NCI-H82 (cell line): ENCODE measurements around the gene POLR1A.

Source experiments
- DNase-seq: peaks from one replicate; lab custom pipeline; 2025; lab: John Stamatoyannopoulos, UW

The POLR1A gene

GRCh38 chr2:86097114-86097896, 8.4 kb downstream of the POLR1A start:
- DNase-seq: no peak

DNA sequence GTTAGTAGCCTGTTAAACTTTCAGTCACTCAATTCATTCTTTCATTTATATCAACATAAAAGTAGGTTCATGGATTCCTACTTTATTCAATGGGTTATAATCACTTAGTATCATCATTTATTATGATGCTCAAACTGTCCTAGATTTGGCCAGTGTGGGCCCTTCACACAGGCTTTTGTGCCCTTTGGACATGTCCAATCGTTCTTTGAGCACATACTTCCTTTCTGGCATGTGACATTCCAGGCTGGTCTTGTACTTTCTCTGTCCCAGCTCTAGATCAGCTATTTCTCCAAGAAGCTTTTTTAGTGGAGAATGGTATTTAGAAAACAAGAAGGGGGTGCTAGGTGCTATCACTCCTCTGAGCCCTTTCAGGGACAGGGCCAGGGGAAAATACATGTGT, 11.5 kb downstream of the POLR1A start:
- no peak for DNase-seq

DNA sequence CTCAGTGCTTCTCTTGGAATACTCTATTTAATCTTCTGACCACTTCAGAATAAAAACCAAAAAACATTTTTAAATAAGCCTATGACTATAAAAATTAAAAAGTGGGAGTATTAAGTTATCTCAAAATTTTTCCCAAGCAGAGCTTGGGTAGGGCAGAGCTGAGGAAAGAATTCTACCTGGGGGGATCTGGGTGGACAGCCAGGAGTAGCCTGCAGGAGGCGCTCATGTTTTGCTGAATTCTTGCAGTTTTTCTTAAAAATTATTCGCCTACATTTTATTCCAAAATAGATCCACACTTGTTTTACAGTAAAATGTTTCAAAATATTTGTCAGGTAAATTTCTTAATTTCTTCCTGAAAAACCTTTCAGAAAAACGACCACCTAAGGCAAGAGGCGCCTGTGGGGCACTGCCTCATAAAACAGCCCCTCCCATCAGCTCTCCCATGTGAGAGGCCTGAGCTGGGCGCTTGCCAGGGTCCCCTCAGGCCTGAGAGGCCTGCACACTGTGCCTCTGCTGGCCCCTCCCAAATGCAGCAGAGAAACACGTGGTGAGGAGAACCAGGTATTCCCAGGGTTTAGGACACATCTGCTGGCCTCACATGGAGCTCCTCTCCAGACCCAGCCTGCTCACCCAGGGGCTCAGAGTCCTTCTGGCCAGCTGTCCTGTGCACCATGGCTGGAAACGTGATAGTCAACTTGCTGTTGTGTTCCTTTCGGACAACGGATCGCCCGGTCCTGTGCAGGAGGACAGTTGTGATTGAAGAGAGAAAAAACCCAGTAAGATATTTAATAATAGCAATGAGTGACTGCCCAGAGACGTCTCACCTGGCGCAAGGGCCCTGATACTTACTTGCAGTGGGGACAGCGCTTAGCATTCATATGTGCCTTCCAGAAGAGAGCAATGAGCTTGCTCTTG, 17.5 kb downstream of the POLR1A start:
- DNase-seq: peak; percentile 8

- DNase-seq: no peak
Observed at GRCh38 chr2:86082756-86083155, 22.9 kb downstream of the POLR1A start.

GRCh38 chr2:86081724-86082123, 24.0 kb downstream of the POLR1A start:
- no peak for DNase-seq

DNA sequence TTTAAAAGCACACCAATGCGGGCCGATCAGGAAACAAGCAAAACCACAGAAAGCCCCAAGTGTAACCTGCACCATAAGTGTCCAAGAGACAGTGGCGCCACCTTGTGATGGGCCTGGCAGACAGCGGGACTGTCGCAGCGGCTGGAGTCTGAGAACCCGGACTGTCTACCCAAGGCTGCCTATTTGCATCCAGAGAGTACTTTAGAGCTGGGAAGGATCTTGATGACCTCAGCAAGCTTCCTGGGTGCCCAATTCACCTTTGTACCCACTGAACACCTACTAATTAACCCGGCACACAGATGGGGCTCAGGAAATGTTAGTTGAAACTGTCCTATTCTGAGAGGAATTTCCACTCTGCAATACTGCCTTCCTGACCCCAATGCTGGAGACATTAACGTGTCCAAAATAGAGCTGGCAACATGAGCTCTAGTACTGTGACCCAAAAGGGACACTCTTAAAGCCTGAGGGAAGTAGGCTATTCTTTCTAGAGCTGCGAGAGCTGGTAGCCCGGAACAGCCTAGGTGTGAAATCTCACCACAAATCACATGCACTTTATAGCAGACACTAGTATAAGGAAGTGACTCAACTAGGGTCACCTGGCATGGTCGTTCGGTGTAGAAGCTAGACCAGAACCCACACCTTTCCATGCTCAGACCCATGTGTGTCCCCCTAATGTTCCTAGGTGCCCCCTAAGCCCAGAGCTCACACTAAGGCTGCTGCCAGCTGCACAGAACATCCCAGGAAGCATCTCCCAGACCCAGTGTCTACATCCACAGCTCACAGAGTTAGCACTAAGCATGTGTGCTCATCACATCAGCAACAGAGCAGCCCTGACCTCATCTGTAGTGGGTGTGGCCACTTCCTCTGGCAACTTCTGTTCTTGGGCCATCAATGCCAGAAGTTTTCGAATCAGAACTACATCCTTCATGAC, 25.4 kb downstream of the POLR1A start:
- peak; percentile 68 for DNase-seq

DNA sequence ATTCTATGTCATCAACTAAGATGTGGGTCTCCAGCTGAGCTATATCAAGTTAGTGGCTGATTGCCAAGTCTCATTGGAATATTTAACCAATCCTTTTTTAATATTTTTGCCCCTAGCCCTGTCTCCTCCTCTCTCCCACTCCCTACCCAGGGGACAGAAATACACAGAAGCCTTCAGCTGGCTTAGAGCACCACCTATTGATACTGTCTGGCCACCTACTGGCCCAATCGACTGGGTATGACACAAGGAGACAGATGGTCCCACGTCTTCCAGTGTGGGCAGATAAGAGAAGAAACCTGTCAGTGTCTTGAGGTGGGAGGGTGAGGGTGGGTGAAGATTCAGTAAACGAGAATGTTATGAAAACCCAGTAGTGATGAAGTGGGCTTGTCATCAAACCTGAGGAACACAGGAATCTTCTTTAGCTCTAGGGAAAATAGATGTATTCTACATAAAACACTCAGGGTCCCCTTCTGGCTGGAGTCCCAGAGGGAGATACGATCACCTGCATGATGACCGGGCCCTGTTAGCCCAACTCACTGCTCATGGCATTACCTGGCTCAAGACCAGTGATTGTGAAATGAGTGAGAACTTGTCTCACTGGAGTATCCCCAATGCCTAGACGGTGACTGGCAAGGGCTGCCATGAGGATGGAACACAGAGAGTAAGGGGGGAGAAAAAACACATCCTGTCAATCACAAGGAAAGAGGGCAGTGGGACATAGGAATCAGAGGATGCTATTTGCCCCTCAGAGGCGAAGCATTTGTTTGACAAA, 26.7 kb downstream of the POLR1A start:
- DNase-seq: peak; percentile 41

- DNase-seq: no peak
Observed at GRCh38 chr2:86075886-86076285, 29.8 kb downstream of the POLR1A start.

- no peak for DNase-seq
Observed at GRCh38 chr2:86074811-86075210, 30.9 kb downstream of the POLR1A start.

- no peak for DNase-seq
Observed at GRCh38 chr2:86074256-86074655, 31.4 kb downstream of the POLR1A start.

DNA sequence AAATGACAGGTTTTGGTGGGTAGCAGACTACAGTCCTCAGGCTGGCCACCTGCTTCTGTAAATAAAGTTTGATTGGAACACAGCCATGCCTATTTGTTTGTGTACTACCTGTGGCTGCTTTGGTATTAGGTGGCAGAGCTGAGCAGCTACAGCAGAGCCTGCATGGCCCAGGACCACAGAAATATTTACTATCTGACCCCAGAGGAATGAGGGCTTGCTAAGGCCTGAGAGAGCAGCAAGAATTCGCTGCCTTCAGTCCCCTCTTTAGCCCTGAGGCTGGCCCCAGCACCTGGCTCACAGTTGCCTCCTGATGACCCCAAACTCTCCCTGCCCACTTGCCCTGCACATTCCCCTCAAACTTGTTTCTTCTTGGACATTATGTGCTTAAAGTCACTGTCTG, 32.5 kb downstream of the POLR1A start:
- no peak for DNase-seq

DNA sequence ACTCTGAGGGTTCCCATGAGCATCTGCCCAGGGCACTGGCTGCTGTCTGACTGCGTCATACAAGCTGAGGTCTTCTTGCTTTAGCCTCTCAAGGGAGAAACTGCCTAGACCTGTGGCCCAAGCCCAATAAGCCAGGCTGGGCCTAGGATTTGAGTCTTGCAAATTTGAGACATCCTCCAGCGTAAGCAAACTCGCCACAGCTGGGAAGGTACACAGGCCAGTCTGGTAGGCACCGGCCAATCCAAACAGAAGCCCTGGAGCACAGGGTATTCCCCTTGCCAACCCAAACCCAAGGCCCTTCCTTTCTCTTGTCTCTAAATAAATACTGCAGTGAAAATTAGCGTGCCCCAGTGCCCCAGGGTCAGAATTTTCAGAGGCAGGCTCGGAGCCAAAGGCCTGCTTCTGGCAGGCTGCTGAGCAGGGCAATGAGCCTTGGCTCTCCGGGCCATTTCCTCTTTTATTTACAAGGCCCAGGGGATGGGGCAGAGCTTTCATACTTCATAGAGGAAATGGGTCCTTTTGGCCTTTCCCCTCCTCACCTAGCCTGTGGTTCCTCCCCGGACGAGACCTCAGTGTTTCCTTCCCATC, 33.3 kb downstream of the POLR1A start:
- DNase-seq: no peak

DNA sequence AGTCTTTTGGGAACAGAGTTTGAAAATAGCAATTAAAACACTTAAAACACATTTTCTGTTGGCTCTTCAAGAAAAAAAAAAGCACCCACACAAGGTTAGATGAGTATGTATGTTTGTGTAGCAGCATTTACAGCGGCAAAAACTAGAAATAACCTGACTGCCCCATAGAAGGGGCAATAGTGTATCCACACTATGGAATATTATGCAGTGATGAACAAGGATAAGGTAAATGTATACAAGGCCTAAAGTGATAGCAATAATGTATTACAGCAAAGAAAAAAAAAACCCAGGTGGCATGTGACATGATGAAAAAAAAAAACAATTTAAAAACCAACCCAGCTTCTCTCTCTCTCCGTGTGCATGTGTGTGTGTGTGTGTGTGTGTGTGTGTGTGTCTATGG, 34.8 kb downstream of the POLR1A start:
- no peak for DNase-seq

- no peak for DNase-seq
Observed at GRCh38 chr2:86069783-86070339, 35.8 kb downstream of the POLR1A start.

DNA sequence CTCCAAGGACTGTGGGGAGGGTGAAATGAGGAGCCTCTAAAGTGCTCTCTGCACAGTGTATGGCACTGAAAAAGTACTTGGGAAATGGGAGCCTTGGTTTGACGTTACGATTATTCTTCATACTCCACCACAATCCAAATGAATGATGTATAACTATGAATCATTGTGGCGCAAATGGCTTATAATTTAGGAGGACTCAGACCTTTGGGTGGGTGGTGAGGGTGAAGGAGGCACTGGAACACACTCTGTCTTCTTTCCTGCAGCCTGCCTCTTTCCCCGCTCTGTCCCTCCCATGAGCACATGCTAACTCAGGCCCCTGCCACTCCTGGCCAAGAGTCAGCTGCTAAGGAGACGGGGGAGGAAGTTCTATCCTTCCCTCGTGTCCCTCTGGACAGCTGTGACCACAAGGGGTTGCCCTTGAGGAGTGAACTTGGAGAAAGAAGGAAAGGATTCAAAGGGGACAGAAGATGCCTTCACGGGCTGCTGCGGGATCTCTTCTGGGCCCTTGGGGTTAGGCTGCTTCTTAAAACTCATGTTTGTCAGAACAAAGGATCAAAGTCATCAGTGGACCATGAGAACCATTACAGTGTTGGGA, 36.5 kb downstream of the POLR1A start:
- DNase-seq: no peak

DNA sequence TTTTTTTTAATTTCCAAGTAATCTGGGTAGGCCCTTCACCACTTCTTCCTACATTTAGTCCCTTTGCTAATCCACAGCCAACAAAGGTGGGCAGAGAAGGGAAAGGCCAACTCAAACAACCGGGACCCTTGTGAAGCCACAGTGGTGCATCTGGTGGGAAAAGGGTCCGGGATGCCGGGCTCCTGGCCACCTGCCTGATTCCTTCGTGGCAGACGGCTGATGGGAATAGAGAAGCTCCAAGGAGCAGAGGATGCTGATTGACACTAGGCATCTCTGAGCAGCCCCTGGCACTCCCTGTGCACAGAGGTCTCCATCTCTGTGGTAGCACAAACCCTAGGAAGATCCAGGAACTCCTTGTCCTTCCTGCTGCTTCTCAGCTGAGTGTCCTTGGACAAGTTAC, 37.0 kb downstream of the POLR1A start:
- DNase-seq: no peak

DNA sequence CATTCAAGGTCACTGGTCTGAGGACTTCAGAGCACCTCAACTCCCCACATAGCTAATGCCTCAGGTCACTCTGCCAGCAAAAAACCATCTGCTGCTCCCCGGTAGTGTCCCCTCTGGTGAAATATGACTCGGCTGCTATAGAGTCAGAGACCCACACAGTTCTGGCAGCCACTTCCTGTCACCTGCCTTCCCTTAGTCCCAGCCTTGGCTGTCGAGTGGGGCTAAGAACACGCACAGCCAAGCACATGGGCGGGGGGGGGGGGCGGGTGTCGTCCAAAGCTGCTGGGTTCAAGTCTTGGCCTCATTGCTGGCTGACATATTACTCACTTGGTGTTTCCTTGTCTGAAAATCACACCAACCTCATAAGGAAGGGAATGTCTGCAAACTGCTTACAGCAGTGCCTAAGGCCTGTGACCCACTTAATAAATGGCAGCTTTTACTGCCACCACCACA, 37.5 kb downstream of the POLR1A start:
- no peak for DNase-seq

GRCh38 chr2:86066915-86067314, 38.8 kb downstream of the POLR1A start:
- DNase-seq: no peak

- no peak for DNase-seq
Observed at GRCh38 chr2:86066007-86066578, 39.6 kb downstream of the POLR1A start.

DNA sequence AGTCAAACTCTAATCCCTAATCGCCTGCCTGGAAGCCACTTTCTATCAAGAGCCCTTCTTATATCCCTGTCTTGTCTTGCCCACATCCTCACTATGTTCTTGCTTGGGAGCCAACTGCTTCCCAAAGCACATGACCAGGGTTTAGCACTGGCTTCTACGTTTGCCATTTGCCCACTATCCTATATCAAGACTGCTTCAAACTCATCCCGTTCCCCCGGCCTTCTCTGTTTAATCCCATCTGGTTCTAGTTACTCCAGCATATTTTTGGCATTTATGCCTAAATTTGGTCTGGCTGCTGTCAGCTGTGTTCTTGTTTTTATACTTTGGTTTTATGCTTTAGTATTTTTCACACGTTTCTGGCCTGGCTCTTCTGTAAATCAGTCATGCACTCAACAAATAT, 40.2 kb downstream of the POLR1A start:
- no peak for DNase-seq
